H1 (cell line): ENCODE measurements around the gene HPS3.

Experiments used
- ASH2L ChIP-seq: fragments of 200-600, 300-600 bp; sonication (generic); IDR thresholded peaks from one replicate; pipeline ENCODE4 v1.7.1; 2017; ENCODE audit warnings: low read length
- JUN ChIP-seq: IDR thresholded peaks from 2 replicates; pipeline ENCODE4 v1.6.1; 2011; ENCODE audit warnings: low read depth, mild to moderate bottlenecking, improper control_type of control experiment, low read length
- JUND ChIP-seq: IDR thresholded peaks from 2 replicates; pipeline ENCODE4 v1.6.1; 2011; ENCODE audit warnings: mild to moderate bottlenecking, improper control_type of control experiment, low read length
- MAFK ChIP-seq: IDR thresholded peaks from 2 replicates; pipeline ENCODE4 v1.6.1; 2012; ENCODE audit warnings: low read depth, mild to moderate bottlenecking, improper control_type of control experiment, low read length
- NRF1 ChIP-seq: IDR thresholded peaks from 2 replicates; pipeline ENCODE4 v1.6.1; 2011; ENCODE audit warnings: mild to moderate bottlenecking, low read depth, low read length, improper control_type of control experiment
- POLR2A ChIP-seq, 2 experiments: IDR thresholded peaks; 1 replicate in 1 of 2; 2 replicates in 1 of 2; pipeline ENCODE4 v1.6.1; 2011; ENCODE audit warnings: low read depth in 2 of 2, low read length in 2 of 2, mild to moderate bottlenecking in 2 of 2; ENCODE audit errors: control extremely low read depth in 1 of 2
- POLR2AphosphoS5 ChIP-seq: IDR thresholded peaks from 2 replicates; pipeline ENCODE4 v1.6.1; 2011; ENCODE audit warnings: low read depth, low read length
- SIN3A ChIP-seq, 2 experiments: IDR thresholded peaks in 1 of 2; conservative IDR thresholded peaks in 1 of 2; 2 replicates each; pipeline ENCODE4 v1.6.1; 2011 to 2012; ENCODE audit warnings: low read length in 2 of 2, improper control_type of control experiment in 1 of 2, low read depth in 1 of 2, mild to moderate bottlenecking in 1 of 2
- TBP ChIP-seq: IDR thresholded peaks from 2 replicates; pipeline ENCODE4 v1.6.1; 2011; ENCODE audit warnings: low read depth, low read length, improper control_type of control experiment
- TF ChIP-seq, protein P1 (sequence below), 3 experiments: IDR thresholded peaks; 1 replicate in 2 of 3; 2 replicates in 1 of 3; pipeline versions ENCODE4 v1.5.1 to v1.6.1; 2011; ENCODE audit warnings: low read length in 3 of 3, mild to moderate bottlenecking in 3 of 3, inconsistent platforms in 2 of 3, low read depth in 1 of 3, moderate library complexity in 1 of 3; ENCODE audit not compliant: insufficient read depth in 1 of 3; ENCODE audit errors: control extremely low read depth in 1 of 3

DNA sequence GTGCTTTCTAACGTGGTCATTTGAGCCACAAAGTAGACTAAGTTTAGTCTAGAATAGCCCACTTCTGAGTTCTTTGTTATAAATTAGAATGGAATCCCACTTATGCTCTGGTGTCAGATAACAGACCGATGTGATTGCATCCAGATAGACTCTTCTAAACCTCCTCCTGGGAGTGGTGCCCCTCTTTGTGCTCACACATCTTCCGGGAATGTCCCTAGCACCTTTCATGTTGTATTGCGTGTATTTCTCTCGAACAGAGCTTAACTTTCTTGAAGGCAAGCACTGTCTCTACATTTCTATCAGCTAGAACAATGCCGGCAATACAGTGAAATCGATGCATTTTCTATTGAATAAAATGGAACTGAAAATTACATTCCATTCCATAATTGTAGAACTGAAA, 69.2 kb downstream of the HPS3 start:
- TF ChIP-seq POLR2A (IDR thresholded peaks at IDR 0.05; ENCODE audit: control extremely low read depth in 1 of 2, low read depth in 2 of 2, low read length in 2 of 2) = peak in 1 of 2 experiments; percentile 48; a peak in 1 of 3 replicates
- no peak for TF ChIP-seq JUN
- no peak for TF ChIP-seq SIN3A (conservative IDR thresholded peaks at IDR 0.05 in 1 of 2, IDR thresholded peaks at IDR 0.05 in 1 of 2; ENCODE audit: low read depth in 1 of 2, low read length in 2 of 2)
- TF ChIP-seq ASH2L = peak; percentile 79
- TF ChIP-seq, protein P1, sequence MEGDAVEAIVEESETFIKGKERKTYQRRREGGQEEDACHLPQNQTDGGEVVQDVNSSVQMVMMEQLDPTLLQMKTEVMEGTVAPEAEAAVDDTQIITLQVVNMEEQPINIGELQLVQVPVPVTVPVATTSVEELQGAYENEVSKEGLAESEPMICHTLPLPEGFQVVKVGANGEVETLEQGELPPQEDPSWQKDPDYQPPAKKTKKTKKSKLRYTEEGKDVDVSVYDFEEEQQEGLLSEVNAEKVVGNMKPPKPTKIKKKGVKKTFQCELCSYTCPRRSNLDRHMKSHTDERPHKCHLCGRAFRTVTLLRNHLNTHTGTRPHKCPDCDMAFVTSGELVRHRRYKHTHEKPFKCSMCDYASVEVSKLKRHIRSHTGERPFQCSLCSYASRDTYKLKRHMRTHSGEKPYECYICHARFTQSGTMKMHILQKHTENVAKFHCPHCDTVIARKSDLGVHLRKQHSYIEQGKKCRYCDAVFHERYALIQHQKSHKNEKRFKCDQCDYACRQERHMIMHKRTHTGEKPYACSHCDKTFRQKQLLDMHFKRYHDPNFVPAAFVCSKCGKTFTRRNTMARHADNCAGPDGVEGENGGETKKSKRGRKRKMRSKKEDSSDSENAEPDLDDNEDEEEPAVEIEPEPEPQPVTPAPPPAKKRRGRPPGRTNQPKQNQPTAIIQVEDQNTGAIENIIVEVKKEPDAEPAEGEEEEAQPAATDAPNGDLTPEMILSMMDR (IDR thresholded peaks at IDR 0.05; ENCODE audit: control extremely low read depth in 1 of 3, insufficient read depth in 1 of 3, low read depth in 1 of 3, low read length in 3 of 3) = no peak
- TF ChIP-seq NRF1 = no peak
- no peak for TF ChIP-seq JUND
- 0 out of 2 replicates have a peak, but pooled peaks have one; percentile 42 for TF ChIP-seq TBP
- no peak; the same call in 1 of the 2 replicates for TF ChIP-seq POLR2AphosphoS5
- no peak for TF ChIP-seq MAFK
